ENCODE data around the gene TBCA.

TBCA gene

GRCh38 chr5:77775790-77776553 is at the start of gene TBCA:
Gene TBCA, minus strand, starts transcription at chr5:77776339. Its CDS starts 82 bp downstream, at chr5:77776257.
- peaks cover 37% of the 10 kb centered on the region for H3K4me1 ChIP-seq (ENCODE audit: insufficient read depth, low read length)
- peak within 1 kb of the TSS; percentile 38 to 94 for H3K4me3 ChIP-seq (ENCODE audit: low read depth in 1 of 2, low read length in 2 of 2)
- peaks cover 5% of the 10 kb centered on the region for H3K36me3 ChIP-seq (ENCODE audit: insufficient read depth, low read length)
- no peaks in the 10 kb centered on the region for H3K9me3 ChIP-seq (ENCODE audit: low read length)
- H3K9ac ChIP-seq (ENCODE audit: low read length): peak within 1 kb of the TSS; percentile 87
- no peaks in the 10 kb centered on the region for H3K27me3 ChIP-seq (ENCODE audit: control insufficient read depth in 1 of 2, insufficient read depth in 2 of 2, low read length in 2 of 2)
- peak within 1 kb of the TSS; percentile 92 for H3K27ac ChIP-seq (ENCODE audit: low read depth, low read length)

- Histone ChIP-seq H3K4me1 (ENCODE audit: insufficient read depth, low read length) (no peaks in the 10 kb centered on the region), H3K4me3 (ENCODE audit: low read depth in 1 of 2, low read length in 2 of 2) (no peak overlapping the region), H3K9ac (ENCODE audit: low read length) (no peak overlapping the region), H3K36me3 (ENCODE audit: insufficient read depth, low read length) (no peaks in the 10 kb centered on the region), H3K27me3 (ENCODE audit: control insufficient read depth in 1 of 2, insufficient read depth in 2 of 2, low read length in 2 of 2) (no peaks in the 10 kb centered on the region), H3K27ac (ENCODE audit: low read depth, low read length) (no peak overlapping the region), H3K9me3 (ENCODE audit: low read length) (no peaks in the 10 kb centered on the region)
Measured at GRCh38 chr5:77824981-77825380, 48.8 kb upstream of the TBCA start.

- Histone ChIP-seq H3K36me3 (ENCODE audit: insufficient read depth, low read length) (no peaks in the 10 kb centered on the region), H3K27me3 (ENCODE audit: control insufficient read depth in 1 of 2, insufficient read depth in 2 of 2, low read length in 2 of 2) (no peaks in the 10 kb centered on the region), H3K27ac (ENCODE audit: low read depth, low read length) (no peak overlapping the region), H3K4me3 (ENCODE audit: low read depth in 1 of 2, low read length in 2 of 2) (no peak overlapping the region), H3K9ac (ENCODE audit: low read length) (no peak overlapping the region), H3K9me3 (ENCODE audit: low read length) (no peaks in the 10 kb centered on the region), H3K4me1 (ENCODE audit: insufficient read depth, low read length) (no peaks in the 10 kb centered on the region)
Measured at GRCh38 chr5:77816686-77817085, 40.5 kb upstream of the TBCA start.

- H3K36me3 ChIP-seq (ENCODE audit: insufficient read depth, low read length): no peaks in the 10 kb centered on the region
- H3K4me3 ChIP-seq (ENCODE audit: low read depth in 1 of 2, low read length in 2 of 2): no peak overlapping the region
- no peak overlapping the region for H3K9ac ChIP-seq (ENCODE audit: low read length)
- H3K27ac ChIP-seq (ENCODE audit: low read depth, low read length): no peak overlapping the region
- no peaks in the 10 kb centered on the region for H3K4me1 ChIP-seq (ENCODE audit: insufficient read depth, low read length)
- H3K27me3 ChIP-seq (ENCODE audit: control insufficient read depth in 1 of 2, insufficient read depth in 2 of 2, low read length in 2 of 2): no peaks in the 10 kb centered on the region
- H3K9me3 ChIP-seq (ENCODE audit: low read length): no peaks in the 10 kb centered on the region
Measured at GRCh38 chr5:77812926-77813589, 36.9 kb upstream of the TBCA start.

- Histone ChIP-seq H3K27me3 (ENCODE audit: control insufficient read depth in 1 of 2, insufficient read depth in 2 of 2, low read length in 2 of 2) (no peaks in the 10 kb centered on the region), H3K4me3 (ENCODE audit: low read depth in 1 of 2, low read length in 2 of 2) (no peak overlapping the region), H3K9me3 (ENCODE audit: low read length) (no peaks in the 10 kb centered on the region), H3K27ac (ENCODE audit: low read depth, low read length) (no peak overlapping the region), H3K9ac (ENCODE audit: low read length) (no peak overlapping the region), H3K4me1 (ENCODE audit: insufficient read depth, low read length) (no peaks in the 10 kb centered on the region), H3K36me3 (ENCODE audit: insufficient read depth, low read length) (no peaks in the 10 kb centered on the region)
Measured at GRCh38 chr5:77806213-77806843, 30.2 kb upstream of the TBCA start.

- Histone ChIP-seq H3K36me3 (ENCODE audit: insufficient read depth, low read length) (no peaks in the 10 kb centered on the region), H3K9ac (ENCODE audit: low read length) (no peak overlapping the region), H3K27me3 (ENCODE audit: control insufficient read depth in 1 of 2, insufficient read depth in 2 of 2, low read length in 2 of 2) (no peaks in the 10 kb centered on the region), H3K9me3 (ENCODE audit: low read length) (no peaks in the 10 kb centered on the region), H3K27ac (ENCODE audit: low read depth, low read length) (no peak overlapping the region), H3K4me3 (ENCODE audit: low read depth in 1 of 2, low read length in 2 of 2) (no peak overlapping the region), H3K4me1 (ENCODE audit: insufficient read depth, low read length) (no peaks in the 10 kb centered on the region)
Measured at GRCh38 chr5:77798456-77798855, 22.3 kb upstream of the TBCA start.

GRCh38 chr5:77797136-77797535 is 21.0 kb upstream of the TBCA start:
- Histone ChIP-seq H3K27me3 (ENCODE audit: control insufficient read depth in 1 of 2, insufficient read depth in 2 of 2, low read length in 2 of 2) (no peaks in the 10 kb centered on the region), H3K4me3 (ENCODE audit: low read depth in 1 of 2, low read length in 2 of 2) (no peak overlapping the region), H3K36me3 (ENCODE audit: insufficient read depth, low read length) (no peaks in the 10 kb centered on the region), H3K9me3 (ENCODE audit: low read length) (no peaks in the 10 kb centered on the region), H3K9ac (ENCODE audit: low read length) (no peak overlapping the region), H3K27ac (ENCODE audit: low read depth, low read length) (no peak overlapping the region), H3K4me1 (ENCODE audit: insufficient read depth, low read length) (no peaks in the 10 kb centered on the region)

GRCh38 chr5:77795846-77796245 is 19.7 kb upstream of the TBCA start:
- Histone ChIP-seq H3K27me3 (ENCODE audit: control insufficient read depth in 1 of 2, insufficient read depth in 2 of 2, low read length in 2 of 2) (no peaks in the 10 kb centered on the region), H3K9ac (ENCODE audit: low read length) (no peak overlapping the region), H3K4me1 (ENCODE audit: insufficient read depth, low read length) (no peaks in the 10 kb centered on the region), H3K9me3 (ENCODE audit: low read length) (no peaks in the 10 kb centered on the region), H3K4me3 (ENCODE audit: low read depth in 1 of 2, low read length in 2 of 2) (no peak overlapping the region), H3K36me3 (ENCODE audit: insufficient read depth, low read length) (no peaks in the 10 kb centered on the region), H3K27ac (ENCODE audit: low read depth, low read length) (no peak overlapping the region)

GRCh38 chr5:77795268-77795667 is 19.1 kb upstream of the TBCA start:
- no peaks in the 10 kb centered on the region for H3K27me3 ChIP-seq (ENCODE audit: control insufficient read depth in 1 of 2, insufficient read depth in 2 of 2, low read length in 2 of 2)
- no peak overlapping the region for H3K27ac ChIP-seq (ENCODE audit: low read depth, low read length)
- H3K4me1 ChIP-seq (ENCODE audit: insufficient read depth, low read length): no peaks in the 10 kb centered on the region
- no peak overlapping the region for H3K9ac ChIP-seq (ENCODE audit: low read length)
- H3K4me3 ChIP-seq (ENCODE audit: low read depth in 1 of 2, low read length in 2 of 2): no peak overlapping the region
- no peaks in the 10 kb centered on the region for H3K9me3 ChIP-seq (ENCODE audit: low read length)
- H3K36me3 ChIP-seq (ENCODE audit: insufficient read depth, low read length): no peaks in the 10 kb centered on the region

- H3K36me3 ChIP-seq (ENCODE audit: insufficient read depth, low read length): no peaks in the 10 kb centered on the region
- no peaks in the 10 kb centered on the region for H3K4me1 ChIP-seq (ENCODE audit: insufficient read depth, low read length)
- H3K4me3 ChIP-seq (ENCODE audit: low read depth in 1 of 2, low read length in 2 of 2): no peak overlapping the region
- H3K9ac ChIP-seq (ENCODE audit: low read length): no peak overlapping the region
- H3K27ac ChIP-seq (ENCODE audit: low read depth, low read length): no peak overlapping the region
- H3K27me3 ChIP-seq (ENCODE audit: control insufficient read depth in 1 of 2, insufficient read depth in 2 of 2, low read length in 2 of 2): no peaks in the 10 kb centered on the region
- H3K9me3 ChIP-seq (ENCODE audit: low read length): no peaks in the 10 kb centered on the region
Measured at GRCh38 chr5:77791926-77792325, 15.8 kb upstream of the TBCA start.

GRCh38 chr5:77791356-77791755 is 15.2 kb upstream of the TBCA start:
- Histone ChIP-seq H3K36me3 (ENCODE audit: insufficient read depth, low read length) (no peaks in the 10 kb centered on the region), H3K4me1 (ENCODE audit: insufficient read depth, low read length) (no peaks in the 10 kb centered on the region), H3K9me3 (ENCODE audit: low read length) (no peaks in the 10 kb centered on the region), H3K9ac (ENCODE audit: low read length) (no peak overlapping the region), H3K4me3 (ENCODE audit: low read depth in 1 of 2, low read length in 2 of 2) (no peak overlapping the region), H3K27ac (ENCODE audit: low read depth, low read length) (no peak overlapping the region), H3K27me3 (ENCODE audit: control insufficient read depth in 1 of 2, insufficient read depth in 2 of 2, low read length in 2 of 2) (no peaks in the 10 kb centered on the region)

Data from muscle layer of colon (tissue), 2 donors.